WTC11 (cell line): ENCODE measurements around the gene PIP4P1. TPM values are rescaled to one million over a fixed set of nuclear protein-coding genes. Genes with fewer than 3 reads are reported as not detected.

ENCODE experiments used
- ATAC-seq: fragments of 200-7000 bp; cut with Tn5 transposase; 2 replicates; pipeline ENCODE4 v1.10.0; 2021; ENCODE audit warnings: mild to moderate bottlenecking, moderate library complexity
- CTCF ChIA-PET: fragments of 300-600 bp; sonication (Branson Sonifier 250); formaldehyde crosslinking; loops from one replicate; lab custom pipeline; 2021; ENCODE audit warnings: antibody characterized with exemption; lab: Charles Lee
- POLR2A ChIA-PET: fragments of 350-600 bp; sonication (Branson Sonifier 250); formaldehyde crosslinking; loops from one replicate; lab custom pipeline; 2021; ENCODE audit warnings: antibody characterized with exemption; lab: Charles Lee
- DNase-seq: peaks from one replicate; pipeline ENCODE4 v3.0.0; 2021; ENCODE audit warnings: low spot score
- H3K27ac Mint-ChIP-seq: 2 replicates; pipeline ENCODE4 v1.8.0; 2021; ENCODE audit warnings: mixed read lengths
- H3K27me3 Mint-ChIP-seq: 2 replicates; pipeline ENCODE4 v1.8.0; 2021; ENCODE audit warnings: low read depth, mild to moderate bottlenecking, moderate library complexity, mixed read lengths
- H3K36me3 Mint-ChIP-seq: 2 replicates; pipeline ENCODE4 v1.8.0; 2021; ENCODE audit warnings: mixed read lengths
- H3K4me1 Mint-ChIP-seq: 2 replicates; pipeline ENCODE4 v1.8.0; 2022; ENCODE audit warnings: mixed read lengths
- H3K4me3 Mint-ChIP-seq: 2 replicates; pipeline ENCODE4 v1.8.0; 2021; ENCODE audit warnings: mild to moderate bottlenecking, moderate library complexity, mixed read lengths
- H3K9me3 Mint-ChIP-seq: 2 replicates; pipeline ENCODE4 v1.8.0; 2021; ENCODE audit warnings: mixed read lengths
- CDX4 ChIP-seq: fragments of 250-450 bp; sonication (Bioruptor Pico); IDR thresholded peaks from 2 replicates; pipeline ENCODE4 v1.9.0; 2021; ENCODE audit warnings: moderate library complexity, mild to moderate bottlenecking, inconsistent platforms, borderline replicate concordance
- CTCF ChIP-seq: fragments of 200-600 bp; IDR thresholded peaks from 2 replicates; pipeline ENCODE4 v1.8.0; 2022; ENCODE audit warnings: antibody characterized with exemption
- E2F5 ChIP-seq: sonication (generic); formaldehyde crosslinking; IDR thresholded peaks from 2 replicates; pipeline ENCODE4 v1.8.1; 2022; ENCODE audit warnings: mild to moderate bottlenecking, moderate library complexity, missing genetic modification reagents
- SMAD3 ChIP-seq: sonication (generic); formaldehyde crosslinking; IDR thresholded peaks from 2 replicates; pipeline ENCODE4 v1.8.0; 2022; ENCODE audit warnings: missing genetic modification reagents, mild to moderate bottlenecking, borderline replicate concordance
- SP1 ChIP-seq: sonication (generic); formaldehyde crosslinking; conservative IDR thresholded peaks from 2 replicates; pipeline ENCODE4 v1.8.1; 2022; ENCODE audit warnings: missing genetic modification reagents
- total RNA-seq: library from RNA; stranded (reverse); gene quantifications from 3 replicates; pipeline ENCODE4 v1.2.3, GENCODE V29; 2021
- TF ChIP-seq, protein P1 (sequence below): fragments of 250-450 bp; sonication (Bioruptor Pico); conservative IDR thresholded peaks from 2 replicates; pipeline ENCODE4 v1.9.0; 2021; ENCODE audit warnings: mild to moderate bottlenecking
- TF ChIP-seq, protein P2 (sequence below): sonication (generic); formaldehyde crosslinking; IDR thresholded peaks from 2 replicates; pipeline ENCODE4 v1.8.1; 2023; ENCODE audit warnings: mild to moderate bottlenecking, missing genetic modification reagents, borderline replicate concordance
- TF ChIP-seq, protein P3 (sequence below): sonication (generic); formaldehyde crosslinking; IDR thresholded peaks from 2 replicates; pipeline ENCODE4 v1.8.0; 2022; ENCODE audit warnings: mild to moderate bottlenecking, missing genetic modification reagents

Gene PIP4P1
- total RNA-seq, 1 experiment from 2014 or later: 34.1 TPM

DNA sequence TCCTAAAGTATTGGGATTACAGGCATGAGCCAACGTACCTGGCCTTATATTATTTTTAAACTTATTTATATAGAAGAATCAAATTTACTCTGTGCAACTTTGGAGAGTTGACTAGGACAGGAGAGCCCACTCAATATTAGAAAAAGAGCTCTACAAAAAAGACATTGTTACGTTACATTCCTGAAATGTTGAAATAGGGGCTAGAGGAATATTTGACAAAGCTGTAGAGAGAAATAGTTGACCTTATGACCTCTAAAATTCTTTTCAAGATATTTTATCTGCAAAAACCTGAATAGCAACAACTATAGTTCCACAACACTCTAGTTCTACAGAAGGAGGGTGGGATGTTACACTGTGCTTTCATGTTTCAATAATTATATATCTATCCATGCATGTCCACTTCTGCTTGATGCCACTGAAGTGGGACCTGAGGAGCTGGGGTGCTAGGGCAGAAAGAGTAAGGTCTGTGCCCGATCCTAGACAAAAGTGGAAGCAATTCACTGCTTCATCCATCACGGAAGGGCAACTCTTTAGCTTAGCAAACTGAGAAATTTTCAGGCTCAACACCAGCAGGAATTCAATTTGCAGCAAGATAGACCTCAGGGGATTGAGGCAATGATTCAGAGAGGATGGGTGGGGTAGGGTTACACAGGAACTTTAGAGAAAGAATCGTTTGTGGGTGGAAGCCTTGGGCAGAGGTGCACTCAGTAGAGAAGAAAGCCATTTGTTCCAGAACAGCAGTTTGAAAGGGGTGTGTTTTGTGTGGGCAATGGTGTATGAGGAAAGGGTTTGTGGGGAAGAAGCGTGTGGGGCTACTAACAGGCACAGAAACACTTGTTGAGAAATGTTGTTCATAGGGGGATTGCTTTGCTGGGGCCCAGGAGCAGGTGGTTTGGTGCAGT is 28.1 kb upstream of the PIP4P1 start (continued):
- TF ChIP-seq, protein P1, sequence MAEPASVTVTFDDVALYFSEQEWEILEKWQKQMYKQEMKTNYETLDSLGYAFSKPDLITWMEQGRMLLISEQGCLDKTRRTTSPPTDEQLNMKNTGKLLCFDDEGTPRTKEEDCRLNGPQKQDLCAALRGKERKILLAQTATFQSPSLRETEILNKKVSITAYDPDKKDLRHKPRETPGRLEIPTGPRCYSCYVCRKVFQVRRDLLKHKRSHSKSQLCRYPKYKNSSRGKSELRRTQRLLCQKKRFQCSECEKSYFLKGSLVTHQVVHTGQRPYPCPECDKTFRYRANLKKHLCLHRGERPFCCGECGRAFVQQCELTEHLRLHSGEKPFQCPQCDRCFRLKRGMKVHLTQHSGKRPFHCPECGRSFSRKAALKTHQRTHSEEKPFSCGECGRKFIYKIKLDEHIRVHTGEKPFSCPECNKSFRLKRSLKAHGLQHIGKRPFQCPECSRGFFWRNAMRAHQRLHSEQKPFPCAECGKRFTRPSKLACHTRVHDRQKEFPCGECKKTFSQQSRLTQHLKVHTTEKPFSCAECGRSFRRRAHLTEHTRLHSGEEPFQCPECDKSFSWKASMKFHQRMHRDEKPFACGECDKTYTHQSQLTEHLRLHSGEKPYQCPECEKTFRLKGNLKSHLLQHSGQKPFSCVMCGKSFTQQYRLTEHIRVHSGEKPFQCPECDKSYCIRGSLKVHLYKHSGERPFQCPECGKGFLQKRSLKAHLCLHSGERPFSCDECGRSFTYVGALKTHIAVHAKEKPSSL (CRISPR knock-in tag): no peak
- no peak for TF ChIP-seq SMAD3 (CRISPR knock-in tag)
- no peak for TF ChIP-seq CDX4
- no peak for TF ChIP-seq E2F5 (CRISPR knock-in tag)
- TF ChIP-seq, protein P2, sequence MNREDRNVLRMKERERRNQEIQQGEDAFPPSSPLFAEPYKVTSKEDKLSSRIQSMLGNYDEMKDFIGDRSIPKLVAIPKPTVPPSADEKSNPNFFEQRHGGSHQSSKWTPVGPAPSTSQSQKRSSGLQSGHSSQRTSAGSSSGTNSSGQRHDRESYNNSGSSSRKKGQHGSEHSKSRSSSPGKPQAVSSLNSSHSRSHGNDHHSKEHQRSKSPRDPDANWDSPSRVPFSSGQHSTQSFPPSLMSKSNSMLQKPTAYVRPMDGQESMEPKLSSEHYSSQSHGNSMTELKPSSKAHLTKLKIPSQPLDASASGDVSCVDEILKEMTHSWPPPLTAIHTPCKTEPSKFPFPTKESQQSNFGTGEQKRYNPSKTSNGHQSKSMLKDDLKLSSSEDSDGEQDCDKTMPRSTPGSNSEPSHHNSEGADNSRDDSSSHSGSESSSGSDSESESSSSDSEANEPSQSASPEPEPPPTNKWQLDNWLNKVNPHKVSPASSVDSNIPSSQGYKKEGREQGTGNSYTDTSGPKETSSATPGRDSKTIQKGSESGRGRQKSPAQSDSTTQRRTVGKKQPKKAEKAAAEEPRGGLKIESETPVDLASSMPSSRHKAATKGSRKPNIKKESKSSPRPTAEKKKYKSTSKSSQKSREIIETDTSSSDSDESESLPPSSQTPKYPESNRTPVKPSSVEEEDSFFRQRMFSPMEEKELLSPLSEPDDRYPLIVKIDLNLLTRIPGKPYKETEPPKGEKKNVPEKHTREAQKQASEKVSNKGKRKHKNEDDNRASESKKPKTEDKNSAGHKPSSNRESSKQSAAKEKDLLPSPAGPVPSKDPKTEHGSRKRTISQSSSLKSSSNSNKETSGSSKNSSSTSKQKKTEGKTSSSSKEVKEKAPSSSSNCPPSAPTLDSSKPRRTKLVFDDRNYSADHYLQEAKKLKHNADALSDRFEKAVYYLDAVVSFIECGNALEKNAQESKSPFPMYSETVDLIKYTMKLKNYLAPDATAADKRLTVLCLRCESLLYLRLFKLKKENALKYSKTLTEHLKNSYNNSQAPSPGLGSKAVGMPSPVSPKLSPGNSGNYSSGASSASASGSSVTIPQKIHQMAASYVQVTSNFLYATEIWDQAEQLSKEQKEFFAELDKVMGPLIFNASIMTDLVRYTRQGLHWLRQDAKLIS: no peak
- TF ChIP-seq, protein P3, sequence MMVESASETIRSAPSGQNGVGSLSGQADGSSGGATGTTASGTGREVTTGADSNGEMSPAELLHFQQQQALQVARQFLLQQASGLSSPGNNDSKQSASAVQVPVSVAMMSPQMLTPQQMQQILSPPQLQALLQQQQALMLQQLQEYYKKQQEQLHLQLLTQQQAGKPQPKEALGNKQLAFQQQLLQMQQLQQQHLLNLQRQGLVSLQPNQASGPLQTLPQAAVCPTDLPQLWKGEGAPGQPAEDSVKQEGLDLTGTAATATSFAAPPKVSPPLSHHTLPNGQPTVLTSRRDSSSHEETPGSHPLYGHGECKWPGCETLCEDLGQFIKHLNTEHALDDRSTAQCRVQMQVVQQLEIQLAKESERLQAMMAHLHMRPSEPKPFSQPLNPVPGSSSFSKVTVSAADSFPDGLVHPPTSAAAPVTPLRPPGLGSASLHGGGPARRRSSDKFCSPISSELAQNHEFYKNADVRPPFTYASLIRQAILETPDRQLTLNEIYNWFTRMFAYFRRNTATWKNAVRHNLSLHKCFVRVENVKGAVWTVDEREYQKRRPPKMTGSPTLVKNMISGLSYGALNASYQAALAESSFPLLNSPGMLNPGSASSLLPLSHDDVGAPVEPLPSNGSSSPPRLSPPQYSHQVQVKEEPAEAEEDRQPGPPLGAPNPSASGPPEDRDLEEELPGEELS (CRISPR knock-in tag): no peak

- ATAC-seq (peak; percentile 55; the same call in 1 of the 2 replicates), DNase-seq (no peak)
- H3K4me1 Mint-ChIP-seq: peaks cover 45% of the 10 kb centered on the region
- ChIA-PET CTCF (interaction anchor here (0.8 to 5.8 kb wide), 10 partner anchors 11 to 121 kb away, joined by 3 to 64 read pairs (median 6); partner anchors contain the start of genes PIP4P1 and RNASE11), POLR2A (no interaction called here)
- H3K27me3 Mint-ChIP-seq: no peaks in the 10 kb centered on the region; the same call in 1 of the 2 replicates
- H3K9me3 Mint-ChIP-seq: peaks cover 6% of the 10 kb centered on the region; the same call in 1 of the 2 replicates
- H3K4me3 Mint-ChIP-seq: no peak overlapping the region
- H3K36me3 Mint-ChIP-seq: no peaks in the 10 kb centered on the region
- TF ChIP-seq CTCF: no peak
- no peak for TF ChIP-seq SP1 (CRISPR knock-in tag)
- no peak overlapping the region for H3K27ac Mint-ChIP-seq
Measured at GRCh38 chr14:20487396-20487725, 26.1 kb upstream of the PIP4P1 start.
